Measurements from ENCODE around the gene EGLN2.

DNA sequence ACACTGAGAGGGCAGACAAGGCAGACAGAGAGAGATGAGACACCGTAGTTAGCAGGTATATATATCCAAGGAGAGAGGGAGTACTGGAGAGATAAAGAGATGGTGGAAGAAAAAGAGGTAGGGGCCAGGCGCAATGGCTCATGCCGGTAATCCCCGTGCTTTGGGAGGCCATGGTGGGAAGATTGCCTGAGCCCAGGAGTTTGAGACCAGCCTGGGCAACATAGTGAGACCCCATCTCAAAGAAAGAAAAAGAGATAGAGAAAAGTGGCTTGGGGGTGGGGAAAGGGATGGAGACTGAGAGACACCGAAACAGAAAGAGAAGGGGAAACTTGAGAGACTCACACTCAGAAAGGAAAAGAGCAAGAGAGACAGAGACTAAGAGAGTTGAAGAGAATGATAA, 18.4 kb upstream of the EGLN2 start:
- TF ChIP-seq, protein P1, sequence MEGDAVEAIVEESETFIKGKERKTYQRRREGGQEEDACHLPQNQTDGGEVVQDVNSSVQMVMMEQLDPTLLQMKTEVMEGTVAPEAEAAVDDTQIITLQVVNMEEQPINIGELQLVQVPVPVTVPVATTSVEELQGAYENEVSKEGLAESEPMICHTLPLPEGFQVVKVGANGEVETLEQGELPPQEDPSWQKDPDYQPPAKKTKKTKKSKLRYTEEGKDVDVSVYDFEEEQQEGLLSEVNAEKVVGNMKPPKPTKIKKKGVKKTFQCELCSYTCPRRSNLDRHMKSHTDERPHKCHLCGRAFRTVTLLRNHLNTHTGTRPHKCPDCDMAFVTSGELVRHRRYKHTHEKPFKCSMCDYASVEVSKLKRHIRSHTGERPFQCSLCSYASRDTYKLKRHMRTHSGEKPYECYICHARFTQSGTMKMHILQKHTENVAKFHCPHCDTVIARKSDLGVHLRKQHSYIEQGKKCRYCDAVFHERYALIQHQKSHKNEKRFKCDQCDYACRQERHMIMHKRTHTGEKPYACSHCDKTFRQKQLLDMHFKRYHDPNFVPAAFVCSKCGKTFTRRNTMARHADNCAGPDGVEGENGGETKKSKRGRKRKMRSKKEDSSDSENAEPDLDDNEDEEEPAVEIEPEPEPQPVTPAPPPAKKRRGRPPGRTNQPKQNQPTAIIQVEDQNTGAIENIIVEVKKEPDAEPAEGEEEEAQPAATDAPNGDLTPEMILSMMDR (IDR thresholded peaks at IDR 0.05; ENCODE audit: borderline replicate concordance, extremely low read depth, low read length, poor library complexity, severe bottlenecking): no peak
- no peak for TF ChIP-seq EZH2 (IDR thresholded peaks at IDR 0.05; ENCODE audit: borderline replicate concordance, low read depth, low read length, severe bottlenecking)
